EL (cell line): ENCODE measurements around the gene SPDYC.
"Not testable (repeated sequence)": the region's sequence is repeated elsewhere in the genome, so short reads cannot be mapped to it uniquely, and the experiment has no call there.

Experiments
- DNase-seq: peaks from one replicate; pipeline ENCODE4 v3.0.0-alpha.2; 2016

SPDYC gene

GRCh38 chr11:65174571-65175010 lies 4.6 kb downstream of the SPDYC start:
- DNase-seq = not testable (repeated sequence)

GRCh38 chr11:65180877-65181568 lies 11.0 kb downstream of the SPDYC start:
- peak; percentile 67 for DNase-seq

DNA sequence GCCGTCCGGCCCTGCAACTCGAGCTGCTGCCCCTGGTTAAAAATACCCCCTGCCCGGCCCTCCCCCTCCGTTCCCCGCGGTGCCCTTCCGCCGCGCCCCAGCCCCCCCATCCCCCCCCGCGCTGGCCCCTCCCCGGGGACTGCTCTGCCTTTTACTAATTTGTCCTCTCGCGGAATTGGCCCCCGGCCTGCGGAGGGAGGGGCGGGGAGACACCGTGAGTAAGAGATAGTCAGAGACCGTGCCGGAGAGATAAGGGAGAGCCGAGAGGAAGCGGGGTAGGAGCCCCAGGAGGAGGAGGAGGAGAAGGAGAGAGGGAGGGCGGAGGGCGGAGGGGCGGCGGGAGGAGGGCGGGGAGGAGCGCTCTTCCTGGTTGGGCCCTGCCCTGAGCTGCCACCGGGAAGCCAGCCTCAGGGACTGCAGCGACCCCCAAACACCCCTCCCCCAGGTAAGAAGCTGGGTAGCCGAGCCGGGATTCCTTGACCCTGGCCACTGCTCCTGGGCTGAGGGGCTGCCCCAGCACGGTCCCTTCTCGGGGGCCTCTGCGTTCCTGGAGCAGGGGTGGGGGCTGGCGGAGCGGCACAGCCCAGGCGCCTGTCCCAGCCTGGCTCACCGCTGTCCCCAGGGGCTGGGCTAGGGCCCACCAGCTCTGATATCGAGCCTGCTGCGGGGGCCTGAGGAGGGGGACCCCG lies 11.7 kb downstream of the SPDYC start, which contains the start of gene CAPN1:
Gene CAPN1 (plus strand): TSS at position 360 of the 689 bp plus-strand sequence. CDS start 774 bp downstream, outside the sequence.
- DNase-seq = peak; percentile 96

- DNase-seq = peak; percentile 25
Observed at GRCh38 chr11:65182258-65183170, 12.5 kb downstream of the SPDYC start.

- no peak for DNase-seq
Observed at GRCh38 chr11:65183201-65183891, 13.3 kb downstream of the SPDYC start.

- no peak for DNase-seq
Observed at GRCh38 chr11:65184146-65184545, 14.1 kb downstream of the SPDYC start.

GRCh38 chr11:65185171-65185570 lies 15.1 kb downstream of the SPDYC start:
- no peak for DNase-seq

DNA sequence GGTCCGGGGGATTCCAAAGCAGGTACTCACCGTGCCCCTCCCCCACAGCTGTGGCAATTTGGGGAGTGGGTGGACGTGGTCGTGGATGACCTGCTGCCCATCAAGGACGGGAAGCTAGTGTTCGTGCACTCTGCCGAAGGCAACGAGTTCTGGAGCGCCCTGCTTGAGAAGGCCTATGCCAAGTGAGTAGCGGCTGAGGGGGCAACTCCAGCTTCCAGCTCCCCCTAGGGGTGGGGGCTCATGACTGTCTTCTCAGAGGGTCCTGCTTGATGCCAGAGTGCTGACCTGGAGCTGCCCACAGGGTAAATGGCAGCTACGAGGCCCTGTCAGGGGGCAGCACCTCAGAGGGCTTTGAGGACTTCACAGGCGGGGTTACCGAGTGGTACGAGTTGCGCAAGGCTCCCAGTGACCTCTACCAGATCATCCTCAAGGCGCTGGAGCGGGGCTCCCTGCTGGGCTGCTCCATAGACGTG lies 15.9 kb downstream of the SPDYC start:
- DNase-seq = no peak

- DNase-seq = no peak
Observed at GRCh38 chr11:65186701-65187100, 16.7 kb downstream of the SPDYC start.

DNA sequence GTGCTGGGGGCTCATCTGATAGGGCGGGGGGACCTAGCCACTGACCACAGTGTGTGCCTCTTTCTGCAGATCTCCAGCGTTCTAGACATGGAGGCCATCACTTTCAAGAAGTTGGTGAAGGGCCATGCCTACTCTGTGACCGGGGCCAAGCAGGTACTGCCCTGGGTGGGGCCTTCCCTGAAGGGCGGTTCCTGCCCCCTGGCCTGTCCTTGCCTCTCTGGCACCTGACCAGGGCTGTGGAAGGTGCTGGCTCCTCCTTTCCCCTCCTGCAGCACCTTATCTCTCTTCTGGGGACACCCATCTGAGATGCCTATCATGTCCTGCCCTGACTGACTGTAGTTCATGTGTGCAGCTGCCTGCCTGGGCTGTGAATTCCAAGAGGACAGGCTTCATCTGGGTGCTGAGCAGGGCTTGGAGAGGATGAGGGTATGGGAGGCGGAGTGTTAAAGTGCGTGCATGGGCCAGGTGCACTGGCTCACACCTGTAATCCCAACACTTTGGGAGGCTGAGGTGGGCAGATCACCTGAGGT lies 17.2 kb downstream of the SPDYC start:
- no peak for DNase-seq

GRCh38 chr11:65187971-65188461 lies 18.0 kb downstream of the SPDYC start:
- DNase-seq = no peak

DNA sequence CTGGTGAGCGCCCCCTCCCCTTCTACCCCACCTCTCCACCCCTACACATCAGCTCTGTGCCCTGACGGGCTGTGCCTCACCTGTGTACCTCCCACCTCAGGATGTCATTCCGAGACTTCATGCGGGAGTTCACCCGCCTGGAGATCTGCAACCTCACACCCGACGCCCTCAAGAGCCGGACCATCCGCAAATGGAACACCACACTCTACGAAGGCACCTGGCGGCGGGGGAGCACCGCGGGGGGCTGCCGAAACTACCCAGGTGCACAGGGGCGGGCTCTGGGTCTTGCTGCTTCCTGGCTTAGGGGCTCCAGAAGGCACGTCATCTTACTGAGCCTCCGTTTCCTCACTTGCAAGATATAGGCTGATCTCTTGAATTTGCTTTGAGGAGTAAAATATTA lies 18.5 kb downstream of the SPDYC start:
- DNase-seq = no peak

DNA sequence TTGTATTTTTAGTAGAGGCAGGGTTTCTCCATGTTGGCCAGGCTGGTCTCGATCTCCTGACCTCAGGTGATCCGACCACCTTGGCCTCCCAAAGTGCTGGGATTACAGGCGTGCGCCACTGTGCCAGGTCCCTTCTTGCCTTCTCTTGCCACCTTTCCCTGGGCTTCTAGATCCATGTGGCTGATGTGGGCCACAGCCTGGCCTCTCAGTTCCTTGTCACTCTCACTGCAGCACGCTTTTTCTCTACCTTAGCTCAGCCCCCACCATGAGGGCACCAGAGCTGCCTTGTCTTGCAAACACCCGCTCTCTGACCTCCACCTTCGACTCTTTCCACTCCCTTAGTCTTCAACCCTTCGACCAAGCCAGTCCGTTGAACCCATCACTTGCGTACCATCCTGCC lies 19.2 kb downstream of the SPDYC start:
- DNase-seq = no peak

DNA sequence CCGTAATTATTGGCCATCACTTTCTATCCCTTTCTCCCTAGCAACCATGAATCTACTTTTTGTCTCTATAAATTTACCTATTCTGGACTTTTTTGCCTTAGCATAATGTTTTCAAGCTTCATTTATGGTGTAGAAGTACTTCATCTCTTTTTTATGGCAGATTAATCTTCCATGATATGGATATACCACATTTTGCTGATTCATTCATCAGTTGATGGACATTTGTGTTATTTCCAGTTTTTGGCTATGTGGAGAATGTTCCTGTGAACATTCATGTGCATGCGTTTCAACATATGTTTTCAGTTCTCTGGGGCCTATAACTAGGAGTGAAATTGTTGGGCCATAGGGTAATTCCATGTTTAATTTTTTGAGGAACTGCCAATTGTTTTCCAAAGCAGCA lies 24.5 kb downstream of the SPDYC start:
- no peak for DNase-seq

DNA sequence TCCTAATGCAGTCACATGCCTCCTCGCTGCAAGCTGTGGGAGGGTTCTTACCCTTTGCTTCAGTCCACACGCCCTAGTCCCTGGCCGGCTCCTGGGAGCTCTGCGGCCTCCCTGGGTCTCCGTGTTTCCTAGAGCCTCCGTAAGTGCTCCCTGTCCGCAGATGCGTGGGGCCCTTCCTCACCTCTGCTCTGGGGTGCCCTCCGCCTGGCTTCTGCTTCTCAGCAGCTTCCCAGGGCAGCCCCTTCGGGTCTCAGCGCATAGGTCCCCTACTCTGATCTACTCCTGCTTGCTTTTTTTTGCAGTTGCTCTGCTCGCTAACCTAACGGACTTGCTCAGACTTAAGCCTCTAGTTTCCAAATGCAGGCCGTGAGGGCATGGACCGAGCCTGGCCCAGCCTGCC lies 34.1 kb downstream of the SPDYC start:
- DNase-seq = no peak

GRCh38 chr11:65204646-65205601 lies 34.9 kb downstream of the SPDYC start:
- DNase-seq = peak; percentile 31

GRCh38 chr11:65205602-65205967 lies 35.6 kb downstream of the SPDYC start:
- DNase-seq = no peak

DNA sequence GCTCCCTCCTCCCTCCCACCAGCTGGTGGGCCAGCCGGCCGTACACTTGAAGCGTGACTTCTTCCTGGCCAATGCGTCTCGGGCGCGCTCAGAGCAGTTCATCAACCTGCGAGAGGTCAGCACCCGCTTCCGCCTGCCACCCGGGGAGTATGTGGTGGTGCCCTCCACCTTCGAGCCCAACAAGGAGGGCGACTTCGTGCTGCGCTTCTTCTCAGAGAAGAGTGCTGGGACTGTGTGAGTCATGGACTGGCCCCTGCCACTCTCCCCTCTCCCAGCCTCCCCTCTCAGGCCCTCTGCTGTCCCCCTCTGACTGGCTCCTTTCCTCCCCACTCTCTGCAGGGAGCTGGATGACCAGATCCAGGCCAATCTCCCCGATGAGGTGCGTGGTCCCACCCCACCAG lies 36.4 kb downstream of the SPDYC start:
- DNase-seq = no peak

- no peak for DNase-seq
Observed at GRCh38 chr11:65206901-65207300, 36.9 kb downstream of the SPDYC start.

DNA sequence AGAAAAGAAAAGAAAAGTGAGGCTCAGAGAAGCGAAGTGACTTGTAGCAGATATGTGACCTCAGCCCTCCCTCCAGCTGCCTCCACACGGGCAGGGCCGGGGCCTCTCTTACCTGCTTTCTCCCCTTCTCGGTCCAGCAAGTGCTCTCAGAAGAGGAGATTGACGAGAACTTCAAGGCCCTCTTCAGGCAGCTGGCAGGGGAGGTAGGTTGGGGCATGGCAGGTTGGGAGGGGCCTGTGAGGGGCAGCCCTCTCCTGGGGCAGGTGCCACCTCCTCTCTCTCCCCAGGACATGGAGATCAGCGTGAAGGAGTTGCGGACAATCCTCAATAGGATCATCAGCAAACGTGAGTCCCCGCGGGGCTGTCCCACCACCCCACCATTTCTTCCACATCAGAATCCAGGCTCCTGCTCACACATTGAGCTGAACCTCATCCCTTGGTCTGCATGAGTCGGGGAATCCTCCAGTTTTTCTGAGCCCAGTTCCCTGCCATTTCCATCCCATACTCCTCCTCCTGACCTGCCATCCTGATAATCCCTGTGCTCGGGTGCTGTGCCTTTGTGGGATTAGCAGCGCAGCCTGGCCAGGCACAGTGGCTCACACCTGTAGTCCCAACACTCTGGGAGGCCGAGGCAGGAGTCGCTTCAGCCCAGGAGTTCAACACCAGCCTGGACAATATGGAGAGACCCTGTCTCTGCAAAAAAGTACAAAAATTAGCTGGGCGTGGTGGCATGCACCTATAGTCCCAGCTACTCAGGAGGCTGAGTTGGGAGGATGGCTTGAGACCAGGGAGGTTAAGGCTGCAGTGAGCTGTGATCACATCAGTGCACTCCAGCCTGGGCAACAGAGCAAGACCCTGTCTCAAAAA lies 38.1 kb downstream of the SPDYC start:
- no peak for DNase-seq
